ENCODE measurements around the gene AKNAD1. TPM values are rescaled to one million over a fixed set of nuclear protein-coding genes. Genes with fewer than 3 reads are reported as not detected.

AKNAD1 gene
- total and polyA plus RNA-seq, 2 of the 13 experiments (the other 11 are each of a cell fraction or from before 2014, with no cell fraction given) = not detected

DNA sequence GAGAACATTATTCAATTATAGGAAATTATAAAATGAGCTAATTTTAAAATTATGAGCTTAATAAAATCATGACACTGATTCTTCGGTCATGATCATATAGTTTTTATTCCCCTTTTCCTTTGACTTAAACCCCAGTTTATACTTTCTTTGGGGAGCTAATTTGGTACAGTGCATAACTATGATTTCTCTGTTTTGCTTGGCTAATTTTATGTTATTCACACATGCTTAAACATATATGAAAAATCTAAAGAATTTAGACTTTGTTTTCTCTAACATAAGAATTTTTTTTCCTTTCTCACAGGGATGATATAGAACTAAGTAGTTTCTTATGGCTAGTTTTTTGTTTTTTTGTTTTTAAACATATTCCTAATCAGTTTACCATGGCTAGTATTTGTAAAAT is 57.9 kb downstream of the AKNAD1 start (continued):
- TF ChIP-seq, protein P1, sequence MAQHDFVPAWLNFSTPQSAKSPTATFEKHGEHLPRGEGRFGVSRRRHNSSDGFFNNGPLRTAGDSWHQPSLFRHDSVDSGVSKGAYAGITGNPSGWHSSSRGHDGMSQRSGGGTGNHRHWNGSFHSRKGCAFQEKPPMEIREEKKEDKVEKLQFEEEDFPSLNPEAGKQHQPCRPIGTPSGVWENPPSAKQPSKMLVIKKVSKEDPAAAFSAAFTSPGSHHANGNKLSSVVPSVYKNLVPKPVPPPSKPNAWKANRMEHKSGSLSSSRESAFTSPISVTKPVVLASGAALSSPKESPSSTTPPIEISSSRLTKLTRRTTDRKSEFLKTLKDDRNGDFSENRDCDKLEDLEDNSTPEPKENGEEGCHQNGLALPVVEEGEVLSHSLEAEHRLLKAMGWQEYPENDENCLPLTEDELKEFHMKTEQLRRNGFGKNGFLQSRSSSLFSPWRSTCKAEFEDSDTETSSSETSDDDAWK (CRISPR knock-in tag; IDR thresholded peaks at IDR 0.05) = no peak
- no peak for TF ChIP-seq CAMTA2 (CRISPR knock-in tag; IDR thresholded peaks at IDR 0.05; ENCODE audit: borderline replicate concordance)
- TF ChIP-seq ZNF777 (CRISPR knock-in tag; IDR thresholded peaks at IDR 0.05) = no peak
- no peak for TF ChIP-seq PRMT3 (CRISPR knock-in tag; IDR thresholded peaks at IDR 0.05; ENCODE audit: borderline replicate concordance, low read depth)
- TF ChIP-seq THAP11 (CRISPR knock-in tag; IDR thresholded peaks at IDR 0.05) = no peak
- TF ChIP-seq ZBTB7A (CRISPR knock-in tag; IDR thresholded peaks at IDR 0.05) = no peak
- TF ChIP-seq ZSCAN29 (CRISPR knock-in tag; conservative IDR thresholded peaks at IDR 0.05) = no peak
- no peak for TF ChIP-seq ZNF451 (CRISPR knock-in tag; IDR thresholded peaks at IDR 0.05)
- TF ChIP-seq, protein P2, sequence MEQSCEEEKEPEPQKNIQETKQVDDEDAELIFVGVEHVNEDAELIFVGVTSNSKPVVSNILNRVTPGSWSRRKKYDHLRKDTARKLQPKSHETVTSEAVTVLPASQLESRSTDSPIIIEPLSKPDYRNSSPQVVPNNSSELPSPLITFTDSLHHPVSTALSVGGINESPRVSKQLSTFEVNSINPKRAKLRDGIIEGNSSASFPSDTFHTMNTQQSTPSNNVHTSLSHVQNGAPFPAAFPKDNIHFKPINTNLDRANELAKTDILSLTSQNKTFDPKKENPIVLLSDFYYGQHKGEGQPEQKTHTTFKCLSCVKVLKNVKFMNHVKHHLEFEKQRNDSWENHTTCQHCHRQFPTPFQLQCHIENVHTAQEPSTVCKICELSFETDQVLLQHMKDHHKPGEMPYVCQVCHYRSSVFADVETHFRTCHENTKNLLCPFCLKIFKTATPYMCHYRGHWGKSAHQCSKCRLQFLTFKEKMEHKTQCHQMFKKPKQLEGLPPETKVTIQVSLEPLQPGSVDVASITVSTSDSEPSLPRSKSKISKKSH (CRISPR knock-in tag; IDR thresholded peaks at IDR 0.05; ENCODE audit: borderline replicate concordance) = no peak

DNA sequence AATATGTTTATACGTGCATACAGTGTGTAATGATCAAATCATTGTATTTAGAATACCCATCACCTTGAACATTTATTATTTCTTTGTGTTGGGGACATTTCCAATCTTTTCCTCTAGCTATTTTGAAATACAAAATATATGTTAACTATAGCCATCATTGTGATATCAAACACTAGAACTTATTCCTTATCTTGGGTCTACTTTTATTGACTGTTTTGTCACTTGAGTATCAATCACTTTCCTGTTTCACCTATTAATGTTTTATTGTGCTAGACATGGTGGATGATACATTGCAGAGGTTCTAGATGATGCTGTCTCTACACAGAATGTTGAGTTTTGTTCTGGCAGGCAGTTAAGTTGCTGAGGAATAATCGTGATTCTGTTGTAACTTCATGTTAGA is 64.5 kb downstream of the AKNAD1 start:
- Histone ChIP-seq H3K4me3 (replicated peaks in 1 of 3; ENCODE audit: insufficient read depth in 1 of 3, low read depth in 2 of 3, low read length in 3 of 3) (no peak overlapping the region), H3K9me3 (ENCODE audit: low read length) (no peaks in the 10 kb centered on the region), H2AFZ (ENCODE audit: low read length) (no peak overlapping the region), H3K4me2 (ENCODE audit: low read depth, low read length) (no peak overlapping the region), H3K79me2 (ENCODE audit: insufficient read depth, low read length) (no peaks in the 10 kb centered on the region), H3K4me1 (ENCODE audit: insufficient read depth, low read length) (no peaks in the 10 kb centered on the region), H3K36me3 (replicated peaks in 1 of 2; ENCODE audit: control insufficient read depth in 1 of 2, insufficient read depth in 2 of 2, low read length in 2 of 2) (peaks cover 2 to 16% of the 10 kb centered on the region in 2 experiments; a peak in 2 of 5 replicates), H3K27me3 (ENCODE audit: control insufficient read depth in 1 of 2, insufficient read depth in 2 of 2, low read length in 2 of 2) (no peaks in the 10 kb centered on the region; a peak in 1 of 5 replicates), H3K27ac (ENCODE audit: extremely low read length, insufficient read depth, low read length) (no peak overlapping the region), H4K20me1 (ENCODE audit: insufficient read depth, low read length) (no peaks in the 10 kb centered on the region), H3K9ac (ENCODE audit: insufficient read depth, low read depth, low read length) (no peak overlapping the region)
- ChIA-PET CTCF (ENCODE audit: low intra/inter-chr PET ratio, low total read pairs) (no interaction called here), POLR2A (no interaction called here)
- WGBS (ENCODE audit: low lambda C conversion rate) = 91% methylated on average over 2 of the region's 2 CpGs
- ATAC-seq (no peak), FAIRE-seq (no peak), DNase-seq (ENCODE audit: low spot score) (no peak)
- in situ Hi-C loops (cut with HindIII; ENCODE audit: extremely low pct_ligation_motif_present, low pct_unique_long_range_greater_than_20kb) = no loop called here
- TF ChIP-seq ZNF850 (CRISPR knock-in tag; conservative IDR thresholded peaks at IDR 0.05) = no peak
- BruUV-seq (replicated peaks) = no TSS peak
- intact Hi-C loops (cut with micrococcal nuclease; ENCODE audit: unreplicated experiment) = no loop called here
